Fibroblast of lung (primary cell): ENCODE measurements around the gene RAPGEF4. TPM values are rescaled to one million over a fixed set of nuclear protein-coding genes. Genes with fewer than 3 reads are reported as not detected.
"Not testable (repeated sequence)": the region's sequence is repeated elsewhere in the genome, so short reads cannot be mapped to it uniquely, and the experiment has no call there.

ENCODE experiments used
- DNase-seq, 2 donors: peaks; one replicate each; pipeline versions ENCODE4 v3.0.0 to v3.0.0-alpha.2; 2010; ENCODE audit warnings: low read depth in 2 of 2
- H2AFZ ChIP-seq: 2 replicates; pipeline ENCODE4 v1.5.1; 2012; ENCODE audit warnings: low read length, control low read depth, inconsistent platforms
- H3K27ac ChIP-seq: 2 replicates; pipeline ENCODE4 v1.5.1; 2011; ENCODE audit warnings: low read length, control low read depth; ENCODE audit not compliant: insufficient read depth
- H3K27me3 ChIP-seq: 2 replicates; pipeline ENCODE4 v1.5.1; 2011; ENCODE audit warnings: mild to moderate bottlenecking, low read length; ENCODE audit not compliant: control insufficient read depth, insufficient read depth
- H3K36me3 ChIP-seq: 2 replicates; pipeline ENCODE4 v1.5.1; 2011; ENCODE audit warnings: low read length; ENCODE audit not compliant: control insufficient read depth, insufficient read depth
- H3K4me1 ChIP-seq: 2 replicates; pipeline ENCODE4 v1.5.1; 2011; ENCODE audit warnings: low read length; ENCODE audit not compliant: control insufficient read depth, insufficient read depth; ENCODE audit errors: extremely low read depth
- H3K4me2 ChIP-seq: 2 replicates; pipeline ENCODE4 v1.5.1; 2011; ENCODE audit warnings: low read length, control low read depth; ENCODE audit not compliant: insufficient read depth; ENCODE audit errors: extremely low read depth
- H3K4me3 ChIP-seq, 4 experiments: fragments of 200-600 bp in 1 of 4; sonication (generic) in 1 of 4; replicated peaks in 1 of 4; 2 replicates each; pipeline ENCODE4 v1.5.1; 2011 to 2016; ENCODE audit warnings: low read length in 4 of 4, low read depth in 3 of 4, mild to moderate bottlenecking in 3 of 4, control low read depth in 2 of 4, inconsistent platforms in 1 of 4, mixed read lengths in 1 of 4; ENCODE audit not compliant: insufficient read depth in 1 of 4; ENCODE audit errors: control extremely low read depth in 1 of 4
- H3K79me2 ChIP-seq: 2 replicates; pipeline ENCODE4 v1.5.1; 2012; ENCODE audit warnings: mild to moderate bottlenecking, low read length, inconsistent platforms; ENCODE audit not compliant: control insufficient read depth, insufficient read depth
- H3K9ac ChIP-seq: 2 replicates; pipeline ENCODE4 v1.5.1; 2011; ENCODE audit warnings: mild to moderate bottlenecking, low read length, control low read depth; ENCODE audit not compliant: insufficient read depth
- H3K9me3 ChIP-seq: 2 replicates; pipeline ENCODE4 v1.5.1; 2012; ENCODE audit warnings: low read depth, low read length; ENCODE audit not compliant: control insufficient read depth, insufficient read depth
- H4K20me1 ChIP-seq: 2 replicates; pipeline ENCODE4 v1.5.1; 2011; ENCODE audit warnings: low read length; ENCODE audit not compliant: control insufficient read depth, insufficient read depth; ENCODE audit errors: extremely low read depth
- CTCF ChIP-seq, 2 donors: IDR thresholded peaks in 1 of 2; conservative IDR thresholded peaks in 1 of 2; 1 replicate in 1 of 2; 2 replicates in 1 of 2; pipeline ENCODE4 v1.5.1; 2011 to 2012; ENCODE audit warnings: low read length in 2 of 2, control low read depth in 1 of 2, inconsistent platforms in 1 of 2, low read depth in 1 of 2, mild to moderate bottlenecking in 1 of 2
- EZH2 ChIP-seq: IDR thresholded peaks from 2 replicates; pipeline ENCODE4 v1.5.1; 2012; ENCODE audit warnings: low read length, control low read depth, mild to moderate bottlenecking; ENCODE audit errors: missing control alignments
- polyA plus RNA-seq, 2 donors: library from polyadenylated mRNA; depleted of rRNA in 1 of 2; stranded (reverse) in 1 of 2; unstranded in 1 of 2; fragments of >200 nt; gene quantifications; 2 replicates each; pipeline ENCODE4 v1.2.1, GENCODE V29; 2011 to 2012; ENCODE audit warnings: missing spikeins in 1 of 2
- total RNA-seq: library from RNA; depleted of rRNA; stranded (reverse); fragments of >200 nt; gene quantifications from 2 replicates; pipeline ENCODE4 v1.2.1, GENCODE V29; 2014

Gene RAPGEF4
- total and polyA plus RNA-seq, 2 donors (not counting 1 experiment from before 2014, with no cell fraction given), result 0.51 to 3.0 TPM

- Histone ChIP-seq H3K79me2 (no peaks in the 10 kb centered on the region), H3K4me1 (no peaks in the 10 kb centered on the region), H2AFZ (no peak overlapping the region), H4K20me1 (no peaks in the 10 kb centered on the region), H3K27me3 (peaks cover 2% of the 10 kb centered on the region), H3K36me3 (no peaks in the 10 kb centered on the region), H3K4me2 (no peak overlapping the region), H3K9ac (no peak overlapping the region), H3K27ac (no peak overlapping the region), H3K9me3 (no peaks in the 10 kb centered on the region), H3K4me3 (no peak overlapping the region)
- TF ChIP-seq EZH2 (no peak), CTCF (conservative IDR thresholded peaks at IDR 0.05 in 1 of 2, IDR thresholded peaks at IDR 0.05 in 1 of 2; ENCODE audit: low read depth in 1 of 2, low read length in 2 of 2) (no peak)
- DNase-seq, result no peak
Observed at GRCh38 chr2:172743898-172744297, 8.3 kb downstream of the RAPGEF4 start.

- Histone ChIP-seq H3K79me2 (no peaks in the 10 kb centered on the region), H3K4me2 (no peak overlapping the region), H3K27me3 (peaks cover 2% of the 10 kb centered on the region), H3K36me3 (no peaks in the 10 kb centered on the region), H2AFZ (no peak overlapping the region), H4K20me1 (no peaks in the 10 kb centered on the region), H3K9ac (no peak overlapping the region), H3K4me3 (no peak overlapping the region), H3K9me3 (no peaks in the 10 kb centered on the region), H3K27ac (no peak overlapping the region), H3K4me1 (no peaks in the 10 kb centered on the region)
- TF ChIP-seq EZH2 (no peak), CTCF (conservative IDR thresholded peaks at IDR 0.05 in 1 of 2, IDR thresholded peaks at IDR 0.05 in 1 of 2; ENCODE audit: low read depth in 1 of 2, low read length in 2 of 2) (no peak)
- DNase-seq, result peak; percentile 42 to 84
Observed at GRCh38 chr2:172745636-172746035, 10.0 kb downstream of the RAPGEF4 start.

- not testable (repeated sequence) for H3K4me1 ChIP-seq
Observed at GRCh38 chr2:172748543-172748942, 12.9 kb downstream of the RAPGEF4 start.

More at GRCh38 chr2:172748543-172748942, 12.9 kb downstream of the RAPGEF4 start:
- H4K20me1 ChIP-seq, DNase-seq, H3K27me3 ChIP-seq, H2AFZ ChIP-seq, H3K9ac ChIP-seq, H3K27ac ChIP-seq, H3K9me3 ChIP-seq, H3K4me2 ChIP-seq, H3K36me3 ChIP-seq, H3K79me2 ChIP-seq, H3K4me3 ChIP-seq: not testable (repeated sequence)
